HepG2 (cell line): ENCODE measurements around the gene AP4S1. TPM values are rescaled to one million over a fixed set of nuclear protein-coding genes. Genes with fewer than 3 reads are reported as not detected.
A peak's percentile ranks its signal among the peaks of the same experiment; 100 is the strongest.

Experiments used
- ATF7-NPFF ChIP-seq: sonication (generic); formaldehyde crosslinking; IDR thresholded peaks from 2 replicates; pipeline ENCODE4 v1.8.1; 2023; ENCODE audit warnings: mild to moderate bottlenecking, low read depth, missing genetic modification reagents, moderate library complexity
- ELF4 ChIP-seq: sonication (generic); formaldehyde crosslinking; IDR thresholded peaks from 2 replicates; pipeline ENCODE4 v1.5.0; 2020; ENCODE audit warnings: missing genetic modification reagents, mild to moderate bottlenecking, moderate library complexity, borderline replicate concordance
- FOXK1 ChIP-seq: sonication (generic); formaldehyde crosslinking; IDR thresholded peaks from 2 replicates; pipeline ENCODE4 v1.4.0; 2020; ENCODE audit warnings: low read depth, missing genetic modification reagents, borderline replicate concordance
- FOXP1 ChIP-seq, 2 experiments: fragments of 450-650 bp in 1 of 2; IDR thresholded peaks; 2 replicates each; pipeline ENCODE4 v1.6.1; 2017 to 2018; ENCODE audit warnings: antibody characterized with exemption in 1 of 2
- HDAC2 ChIP-seq: sonication (generic); formaldehyde crosslinking; IDR thresholded peaks from 2 replicates; pipeline ENCODE4 v1.4.0; 2020; ENCODE audit warnings: missing genetic modification reagents
- IRX3 ChIP-seq: sonication (generic); formaldehyde crosslinking; IDR thresholded peaks from 2 replicates; pipeline ENCODE4 v1.8.1; 2023; ENCODE audit warnings: mild to moderate bottlenecking, low read depth, missing genetic modification reagents, borderline replicate concordance
- KAT7 ChIP-seq: IDR thresholded peaks from 2 replicates; pipeline ENCODE4 v1.6.1; 2018; ENCODE audit warnings: borderline replicate concordance, missing compliant biosample characterization
- NR2F6 ChIP-seq, 2 experiments: IDR thresholded peaks; 2 replicates each; pipeline ENCODE4 v1.6.1; 2016; ENCODE audit warnings: antibody characterized with exemption in 1 of 2, mild to moderate bottlenecking in 1 of 2
- RARA ChIP-seq: IDR thresholded peaks from 2 replicates; pipeline ENCODE4 v1.6.1; 2016; ENCODE audit warnings: missing genetic modification reagents, missing compliant biosample characterization
- SOX5 ChIP-seq: IDR thresholded peaks from 2 replicates; pipeline ENCODE4 v1.6.1; 2016; ENCODE audit warnings: borderline replicate concordance
- TBL1XR1 ChIP-seq: fragments of 150-350 bp; IDR thresholded peaks from 2 replicates; pipeline ENCODE4 v1.6.1; 2014; ENCODE audit warnings: borderline replicate concordance, low read length; ENCODE audit not compliant: partially characterized antibody
- YEATS2 ChIP-seq: sonication (generic); formaldehyde crosslinking; IDR thresholded peaks from 2 replicates; pipeline ENCODE4 v1.4.0; 2020; ENCODE audit warnings: missing genetic modification reagents, borderline replicate concordance
- ZBTB3 ChIP-seq: sonication (generic); formaldehyde crosslinking; IDR thresholded peaks from 2 replicates; pipeline ENCODE4 v1.4.0; 2020; ENCODE audit warnings: low read depth, mild to moderate bottlenecking, moderate library complexity, missing genetic modification reagents, borderline replicate concordance
- ZNF510 ChIP-seq: sonication (generic); formaldehyde crosslinking; IDR thresholded peaks from 2 replicates; pipeline ENCODE4 v1.4.0; 2020; ENCODE audit warnings: low read depth, mild to moderate bottlenecking, missing genetic modification reagents
- ZNF572 ChIP-seq: sonication (generic); formaldehyde crosslinking; IDR thresholded peaks from 2 replicates; pipeline ENCODE4 v1.5.1; 2020; ENCODE audit warnings: mild to moderate bottlenecking, missing genetic modification reagents
- ZNF644 ChIP-seq: IDR thresholded peaks from 2 replicates; pipeline ENCODE4 v1.6.1; 2016; ENCODE audit warnings: low read depth
- ZSCAN29 ChIP-seq: sonication (generic); formaldehyde crosslinking; conservative IDR thresholded peaks from 2 replicates; pipeline ENCODE4 v1.4.0; 2020; ENCODE audit warnings: mild to moderate bottlenecking, missing genetic modification reagents
- polyA plus RNA-seq, 8 experiments: library from polyadenylated mRNA; depleted of rRNA in 3 of 8; stranded (reverse) in 7 of 8; unstranded in 1 of 8; fragments of >200 nt; fragmentation: Illumina TruSeq in 4 of 8; extraction: Trizol in 4 of 8; gene quantifications; 2 replicates each; pipeline versions ENCODE4 v1.2.1 to v1.2.3, GENCODE V29; 2011 to 2016; ENCODE audit warnings: low read depth in 4 of 8, missing spikeins in 1 of 8, mixed read lengths in 1 of 8; ENCODE audit not compliant: insufficient read depth in 1 of 8
- total RNA-seq, 5 experiments: library from RNA; depleted of rRNA; stranded (reverse); fragments of >200 nt; fragmentation: Illumina TruSeq; extraction: Trizol; gene quantifications; 2 replicates each; pipeline ENCODE4 v1.2.3, GENCODE V29; 2016; ENCODE audit warnings: low read depth in 1 of 5
- TF ChIP-seq, protein P1 (sequence below): sonication (generic); formaldehyde crosslinking; IDR thresholded peaks from 2 replicates; pipeline ENCODE4 v1.5.0; 2020; ENCODE audit warnings: missing genetic modification reagents
- TF ChIP-seq, protein P2 (sequence below): sonication (generic); formaldehyde crosslinking; IDR thresholded peaks from 2 replicates; pipeline ENCODE4 v1.9.0; 2021; ENCODE audit warnings: missing genetic modification reagents, borderline replicate concordance
- TF ChIP-seq, protein P3 (sequence below): IDR thresholded peaks from 2 replicates; pipeline ENCODE4 v1.6.1; 2016; ENCODE audit warnings: mild to moderate bottlenecking
- TF ChIP-seq, protein P4 (sequence below): sonication (generic); formaldehyde crosslinking; conservative IDR thresholded peaks from 2 replicates; pipeline ENCODE4 v1.4.0; 2020; ENCODE audit warnings: missing genetic modification reagents

AP4S1 gene
- total and polyA plus RNA-seq, 2 of the 13 experiments (the other 11 are each of a cell fraction or from before 2014, with no cell fraction given), result 3.9 to 21.1 TPM

- TF ChIP-seq, protein P1, sequence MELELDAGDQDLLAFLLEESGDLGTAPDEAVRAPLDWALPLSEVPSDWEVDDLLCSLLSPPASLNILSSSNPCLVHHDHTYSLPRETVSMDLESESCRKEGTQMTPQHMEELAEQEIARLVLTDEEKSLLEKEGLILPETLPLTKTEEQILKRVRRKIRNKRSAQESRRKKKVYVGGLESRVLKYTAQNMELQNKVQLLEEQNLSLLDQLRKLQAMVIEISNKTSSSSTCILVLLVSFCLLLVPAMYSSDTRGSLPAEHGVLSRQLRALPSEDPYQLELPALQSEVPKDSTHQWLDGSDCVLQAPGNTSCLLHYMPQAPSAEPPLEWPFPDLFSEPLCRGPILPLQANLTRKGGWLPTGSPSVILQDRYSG (CRISPR knock-in tag), result peak; percentile 43; the same call in 1 of the 2 replicates
- TF ChIP-seq TBL1XR1, result peak; percentile 4
- no peak for TF ChIP-seq KAT7 (CRISPR knock-in tag)
- TF ChIP-seq ZBTB3, result no peak
- peak; percentile 52; the same call in 1 of the 2 replicates for TF ChIP-seq FOXK1 (CRISPR knock-in tag)
- TF ChIP-seq FOXP1 (IDR thresholded peaks at IDR 0.05), result no peak
- peak; percentile 52; the same call in 1 of the 2 replicates for TF ChIP-seq FOXP1 (CRISPR knock-in tag; IDR thresholded peaks at IDR 0.05)
- TF ChIP-seq ZSCAN29 (CRISPR knock-in tag), result 0 out of 2 replicates have a peak, but pooled peaks have one; percentile 20
- 0 out of 2 replicates have a peak, but pooled peaks have one; percentile 19 for TF ChIP-seq ZNF510 (CRISPR knock-in tag)
- no peak for TF ChIP-seq NR2F6 (IDR thresholded peaks at IDR 0.05)
- 0 out of 2 replicates have a peak, but pooled peaks have one; percentile 14 for TF ChIP-seq NR2F6 (CRISPR knock-in tag; IDR thresholded peaks at IDR 0.05)
- TF ChIP-seq, protein P2, sequence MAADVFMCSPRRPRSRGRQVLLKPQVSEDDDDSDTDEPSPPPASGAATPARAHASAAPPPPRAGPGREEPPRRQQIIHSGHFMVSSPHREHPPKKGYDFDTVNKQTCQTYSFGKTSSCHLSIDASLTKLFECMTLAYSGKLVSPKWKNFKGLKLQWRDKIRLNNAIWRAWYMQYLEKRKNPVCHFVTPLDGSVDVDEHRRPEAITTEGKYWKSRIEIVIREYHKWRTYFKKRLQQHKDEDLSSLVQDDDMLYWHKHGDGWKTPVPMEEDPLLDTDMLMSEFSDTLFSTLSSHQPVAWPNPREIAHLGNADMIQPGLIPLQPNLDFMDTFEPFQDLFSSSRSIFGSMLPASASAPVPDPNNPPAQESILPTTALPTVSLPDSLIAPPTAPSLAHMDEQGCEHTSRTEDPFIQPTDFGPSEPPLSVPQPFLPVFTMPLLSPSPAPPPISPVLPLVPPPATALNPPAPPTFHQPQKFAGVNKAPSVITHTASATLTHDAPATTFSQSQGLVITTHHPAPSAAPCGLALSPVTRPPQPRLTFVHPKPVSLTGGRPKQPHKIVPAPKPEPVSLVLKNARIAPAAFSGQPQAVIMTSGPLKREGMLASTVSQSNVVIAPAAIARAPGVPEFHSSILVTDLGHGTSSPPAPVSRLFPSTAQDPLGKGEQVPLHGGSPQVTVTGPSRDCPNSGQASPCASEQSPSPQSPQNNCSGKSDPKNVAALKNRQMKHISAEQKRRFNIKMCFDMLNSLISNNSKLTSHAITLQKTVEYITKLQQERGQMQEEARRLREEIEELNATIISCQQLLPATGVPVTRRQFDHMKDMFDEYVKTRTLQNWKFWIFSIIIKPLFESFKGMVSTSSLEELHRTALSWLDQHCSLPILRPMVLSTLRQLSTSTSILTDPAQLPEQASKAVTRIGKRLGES (CRISPR knock-in tag), result peak; percentile 43; the same call in 1 of the 2 replicates
- TF ChIP-seq YEATS2 (CRISPR knock-in tag), result 0 out of 2 replicates have a peak, but pooled peaks have one; percentile 24
- TF ChIP-seq IRX3 (CRISPR knock-in tag), result no peak
- TF ChIP-seq HDAC2 (CRISPR knock-in tag), result peak; percentile 78
- peak; percentile 40; the same call in 1 of the 2 replicates for TF ChIP-seq RARA (CRISPR knock-in tag)
- TF ChIP-seq, protein P3, sequence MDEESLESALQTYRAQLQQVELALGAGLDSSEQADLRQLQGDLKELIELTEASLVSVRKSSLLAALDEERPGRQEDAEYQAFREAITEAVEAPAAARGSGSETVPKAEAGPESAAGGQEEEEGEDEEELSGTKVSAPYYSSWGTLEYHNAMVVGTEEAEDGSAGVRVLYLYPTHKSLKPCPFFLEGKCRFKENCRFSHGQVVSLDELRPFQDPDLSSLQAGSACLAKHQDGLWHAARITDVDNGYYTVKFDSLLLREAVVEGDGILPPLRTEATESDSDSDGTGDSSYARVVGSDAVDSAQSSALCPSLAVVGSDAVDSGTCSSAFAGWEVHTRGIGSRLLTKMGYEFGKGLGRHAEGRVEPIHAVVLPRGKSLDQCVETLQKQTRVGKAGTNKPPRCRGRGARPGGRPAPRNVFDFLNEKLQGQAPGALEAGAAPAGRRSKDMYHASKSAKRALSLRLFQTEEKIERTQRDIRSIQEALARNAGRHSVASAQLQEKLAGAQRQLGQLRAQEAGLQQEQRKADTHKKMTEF (CRISPR knock-in tag), result peak; percentile 32; the same call in 1 of the 2 replicates
- peak; percentile 22; the same call in 1 of the 2 replicates for TF ChIP-seq SOX5 (CRISPR knock-in tag)
- no peak for TF ChIP-seq ATF7-NPFF (CRISPR knock-in tag)
- no peak for TF ChIP-seq ZNF572
- 0 out of 2 replicates have a peak, but pooled peaks have one; percentile 36 for TF ChIP-seq ZNF644 (CRISPR knock-in tag)
- TF ChIP-seq ELF4 (CRISPR knock-in tag), result 0 out of 2 replicates have a peak, but pooled peaks have one; percentile 49
- TF ChIP-seq, protein P4, sequence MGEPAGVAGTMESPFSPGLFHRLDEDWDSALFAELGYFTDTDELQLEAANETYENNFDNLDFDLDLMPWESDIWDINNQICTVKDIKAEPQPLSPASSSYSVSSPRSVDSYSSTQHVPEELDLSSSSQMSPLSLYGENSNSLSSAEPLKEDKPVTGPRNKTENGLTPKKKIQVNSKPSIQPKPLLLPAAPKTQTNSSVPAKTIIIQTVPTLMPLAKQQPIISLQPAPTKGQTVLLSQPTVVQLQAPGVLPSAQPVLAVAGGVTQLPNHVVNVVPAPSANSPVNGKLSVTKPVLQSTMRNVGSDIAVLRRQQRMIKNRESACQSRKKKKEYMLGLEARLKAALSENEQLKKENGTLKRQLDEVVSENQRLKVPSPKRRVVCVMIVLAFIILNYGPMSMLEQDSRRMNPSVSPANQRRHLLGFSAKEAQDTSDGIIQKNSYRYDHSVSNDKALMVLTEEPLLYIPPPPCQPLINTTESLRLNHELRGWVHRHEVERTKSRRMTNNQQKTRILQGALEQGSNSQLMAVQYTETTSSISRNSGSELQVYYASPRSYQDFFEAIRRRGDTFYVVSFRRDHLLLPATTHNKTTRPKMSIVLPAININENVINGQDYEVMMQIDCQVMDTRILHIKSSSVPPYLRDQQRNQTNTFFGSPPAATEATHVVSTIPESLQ (CRISPR knock-in tag), result 0 out of 2 replicates have a peak, but pooled peaks have one; percentile 22
Observed at GRCh38 chr14:31024010-31024480, 1.4 kb upstream of the AP4S1 start (continued).
